Activated CD4-positive, alpha-beta T cell treated with anti-CD3 and anti-CD28 coated beads, Interleukin-2, amount 10 ng/mL, durations not matched to agents 7 days and 5 days (primary cell): ENCODE results near the gene NUDT8. TPM values are rescaled to one million over a fixed set of nuclear protein-coding genes. Genes with fewer than 3 reads are reported as not detected.
A peak's percentile ranks its signal among the peaks of the same experiment; 100 is the strongest.

Experiments
- CTCF ChIA-PET: fragments of 350-600 bp; sonication (Branson Sonifier 250); formaldehyde crosslinking; loops from one replicate; lab custom pipeline; 2021; ENCODE audit warnings: antibody characterized with exemption; lab: Charles Lee
- POLR2A ChIA-PET: fragments of 350-600 bp; sonication (Branson Sonifier 250); formaldehyde crosslinking; loops from one replicate; lab custom pipeline; 2021; ENCODE audit warnings: antibody characterized with exemption; lab: Charles Lee
- DNase-seq: peaks from one replicate; pipeline ENCODE4 v3.0.0-alpha.2; 2020
- H3K27ac Mint-ChIP-seq: one replicate; pipeline ENCODE4 v1.8.0; 2021; ENCODE audit warnings: mild to moderate bottlenecking, moderate library complexity, mixed read lengths
- H3K27me3 Mint-ChIP-seq: one replicate; pipeline ENCODE4 v1.8.0; 2021; ENCODE audit warnings: mixed read lengths
- H3K36me3 Mint-ChIP-seq: one replicate; pipeline ENCODE4 v1.8.0; 2021; ENCODE audit warnings: low read depth, mixed read lengths
- H3K4me1 Mint-ChIP-seq: one replicate; pipeline ENCODE4 v1.8.0; 2021; ENCODE audit warnings: mixed read lengths
- H3K4me3 Mint-ChIP-seq: one replicate; pipeline ENCODE4 v1.8.0; 2021; ENCODE audit warnings: mild to moderate bottlenecking, moderate library complexity, mixed read lengths
- H3K9me3 Mint-ChIP-seq: one replicate; pipeline ENCODE4 v1.8.0; 2021; ENCODE audit warnings: mixed read lengths
- total RNA-seq, 2 experiments: library from RNA; stranded (reverse); gene quantifications; one replicate each; pipeline ENCODE4 v1.2.3, GENCODE V29; 2021

Gene NUDT8
- total RNA-seq, 2 experiments from 2014 or later, result 7.3 to 8.8 TPM

DNA sequence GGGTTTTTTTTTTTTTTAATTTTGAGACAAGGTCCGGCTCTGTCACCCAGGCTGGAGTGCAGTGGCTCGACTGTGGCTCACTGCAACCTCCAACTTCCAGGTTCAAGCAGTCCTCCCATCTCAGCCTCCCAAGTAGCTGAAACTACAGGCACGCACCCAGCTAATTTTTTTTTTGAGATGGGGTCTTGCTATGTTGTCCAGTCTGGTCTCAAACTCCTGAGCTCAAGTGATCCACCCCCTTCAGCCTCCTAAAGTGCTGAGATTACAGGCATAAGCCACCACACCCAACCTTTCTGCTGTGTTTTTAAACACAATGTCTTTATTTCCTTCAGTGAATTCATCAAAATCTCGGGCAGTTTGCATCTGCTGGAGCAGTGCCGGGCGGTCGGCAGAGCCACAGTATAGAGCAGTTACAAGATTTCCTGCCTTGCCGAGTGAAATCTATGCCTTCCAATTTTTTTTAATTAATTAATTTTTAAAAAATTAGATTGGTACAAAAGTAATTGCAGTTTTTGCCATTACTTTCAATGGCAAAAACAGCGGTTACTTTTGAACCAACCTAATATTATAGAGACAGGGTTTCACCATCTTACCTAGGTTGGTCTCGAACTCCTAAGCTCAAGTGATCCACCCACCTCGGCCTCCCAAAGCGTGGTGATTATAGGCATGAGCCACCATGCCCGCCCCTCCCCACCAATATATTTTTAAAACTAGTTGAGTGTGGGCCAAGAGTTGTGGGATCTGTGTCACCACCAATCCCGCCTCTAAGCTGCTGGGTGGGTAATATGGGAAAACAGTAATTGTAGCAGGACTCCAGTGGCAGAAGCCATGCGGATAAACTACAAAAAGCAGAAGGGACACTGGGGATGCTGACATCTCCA is 23.5 kb upstream of the NUDT8 start:
- DNase-seq, result no peak
- Mint-ChIP-seq H3K4me3 (no peak overlapping the region), H3K27me3 (peaks cover 7% of the 10 kb centered on the region), H3K27ac (no peak overlapping the region), H3K36me3 (peaks cover 3% of the 10 kb centered on the region), H3K4me1 (peaks cover 27% of the 10 kb centered on the region), H3K9me3 (peaks cover 2% of the 10 kb centered on the region)
- ChIA-PET CTCF (interaction anchor here (0.6 kb wide), 1 partner anchor 62 kb away, joined by 3 read pairs; no protein-coding TSS in a partner anchor), POLR2A (no interaction called here)

DNA sequence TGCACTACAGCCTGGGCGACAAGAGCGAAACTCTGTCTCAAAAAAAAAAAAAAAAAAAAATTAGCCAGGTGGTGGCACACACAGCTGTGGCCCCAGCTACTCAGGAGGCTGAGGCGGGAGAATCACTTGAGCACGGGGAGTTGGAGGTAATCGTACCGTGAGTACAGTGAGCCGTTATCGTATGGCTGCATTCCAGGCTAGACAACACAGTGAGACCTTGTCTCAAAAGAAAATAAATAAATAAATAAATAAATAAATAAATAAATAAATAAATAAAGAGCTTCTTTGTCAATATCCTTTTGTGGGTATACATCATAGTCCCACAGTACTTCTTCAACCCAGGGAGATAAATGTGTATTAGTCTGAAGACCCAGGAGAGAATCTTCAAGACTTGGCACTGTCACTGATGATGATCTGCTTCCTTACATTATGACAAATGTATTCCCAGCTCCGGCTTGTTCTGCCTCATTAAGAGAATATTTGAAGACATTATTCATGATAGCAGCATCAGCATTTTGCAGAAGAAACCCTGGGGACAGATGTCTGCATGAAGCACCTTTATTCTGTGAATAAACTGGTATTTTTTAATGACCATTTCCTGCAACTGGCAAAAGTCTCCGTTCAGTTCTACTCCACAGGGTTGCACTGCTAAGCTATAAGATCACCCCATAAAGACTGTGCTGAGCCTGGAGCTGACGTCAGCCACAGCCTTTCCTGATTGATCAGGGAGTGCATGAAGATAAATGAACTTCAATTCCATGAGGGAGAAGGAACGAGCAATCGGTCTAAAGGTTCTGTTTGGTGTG is 22.4 kb upstream of the NUDT8 start:
- Mint-ChIP-seq H3K4me1 (peaks cover 32% of the 10 kb centered on the region), H3K27ac (no peak overlapping the region), H3K9me3 (peaks cover 2% of the 10 kb centered on the region), H3K36me3 (peaks cover 3% of the 10 kb centered on the region), H3K27me3 (peaks cover 7% of the 10 kb centered on the region), H3K4me3 (no peak overlapping the region)
- ChIA-PET CTCF (interaction anchor here (0.8 to 9.5 kb wide), 4 partner anchors 9 to 21 kb away, joined by 3 to 114 read pairs (median 5); partner anchors contain the start of gene NUDT8), POLR2A (no interaction called here)
- no peak for DNase-seq

DNA sequence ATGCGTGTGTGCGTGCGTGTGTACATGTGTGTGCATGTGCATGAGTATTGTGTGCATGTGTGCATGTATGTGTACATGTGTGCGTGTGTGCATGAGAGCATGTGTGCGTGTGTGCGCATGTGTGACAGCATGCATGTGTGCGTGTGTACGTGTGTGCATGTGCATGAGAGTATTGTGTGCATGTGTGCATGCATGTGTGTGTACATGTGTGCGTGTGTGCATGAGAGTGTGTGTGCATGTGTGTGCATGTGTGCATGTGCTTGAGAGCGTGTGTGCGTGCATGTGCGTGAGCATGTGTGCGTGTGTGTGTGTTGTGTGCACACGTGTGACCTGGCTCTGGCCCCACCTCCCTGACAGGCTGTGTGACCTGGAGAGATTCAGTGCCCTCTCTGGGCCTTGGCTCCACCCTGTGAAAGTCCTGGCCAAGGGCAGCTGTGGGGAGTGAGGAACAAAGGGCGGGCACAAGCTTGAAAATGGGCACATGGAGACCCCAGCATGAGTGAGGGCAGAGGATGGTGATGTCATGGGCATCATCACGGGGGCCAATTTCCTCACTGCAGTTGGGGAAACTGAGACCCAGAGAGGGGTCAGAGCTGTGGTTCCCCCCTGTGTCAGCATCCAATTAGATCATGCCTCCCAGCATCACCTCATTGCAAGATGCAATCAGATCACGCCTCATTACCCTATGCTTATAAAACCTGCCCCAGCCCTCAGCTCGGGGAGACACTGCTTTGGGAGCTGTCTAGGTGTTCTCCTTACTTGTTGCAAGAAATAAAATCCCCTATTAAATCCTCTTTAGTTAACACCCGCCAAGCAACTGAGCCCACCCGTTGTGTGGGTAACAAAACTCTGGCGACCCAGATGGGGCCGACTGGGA is 20.1 kb upstream of the NUDT8 start:
- DNase-seq, result no peak
- Mint-ChIP-seq H3K4me1 (peaks cover 46% of the 10 kb centered on the region), H3K4me3 (peak overlapping the region; percentile 81), H3K27me3 (peaks cover 9% of the 10 kb centered on the region), H3K36me3 (no peaks in the 10 kb centered on the region), H3K27ac (peak overlapping the region; percentile 94), H3K9me3 (peaks cover 2% of the 10 kb centered on the region)
- ChIA-PET POLR2A (no interaction called here), CTCF (interaction anchor here (0.6 to 9.5 kb wide), 4 partner anchors 11 to 650 kb away, joined by 3 to 114 read pairs (median 8); partner anchors contain the start of genes NUDT8 and TBX10)

DNA sequence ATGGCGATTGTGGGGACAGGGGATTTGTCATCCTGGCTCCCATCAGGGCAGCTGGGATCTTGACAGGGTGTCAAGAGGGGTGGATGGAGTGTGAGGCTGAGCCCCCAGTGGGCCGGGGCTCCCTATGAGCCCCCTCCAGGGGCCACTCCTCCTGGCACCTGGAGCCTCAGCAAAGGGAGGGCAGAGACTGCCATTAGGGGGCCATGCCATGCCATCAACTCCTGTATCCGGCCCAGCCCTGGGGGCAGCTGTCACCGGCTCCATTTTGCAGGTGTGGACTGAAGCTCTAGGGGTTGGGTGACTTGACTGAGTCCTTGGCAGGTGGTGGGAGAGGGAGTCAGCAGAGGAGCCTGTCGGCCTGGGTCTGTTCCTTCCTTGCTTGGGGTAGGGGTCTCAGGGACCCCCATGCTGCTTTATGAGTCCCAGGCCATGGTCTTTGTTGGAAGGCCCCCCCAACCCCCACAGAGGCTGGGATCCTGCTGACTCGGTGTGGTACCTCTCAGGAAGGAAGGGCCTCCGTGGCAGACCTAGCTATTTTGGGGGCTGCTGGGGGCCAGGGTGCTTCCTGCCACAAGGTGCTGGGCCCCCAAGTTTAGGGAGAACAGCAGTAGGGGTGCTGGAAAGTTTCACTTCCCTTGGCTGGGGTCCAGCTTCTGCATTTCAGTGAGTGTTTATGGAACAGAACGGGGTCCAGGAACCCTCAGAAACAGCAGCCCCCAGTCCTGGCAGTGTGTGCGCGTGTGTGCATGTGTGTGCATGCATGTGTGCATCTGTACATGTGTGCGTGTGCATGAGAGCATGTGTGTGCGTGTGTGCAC is 19.3 kb upstream of the NUDT8 start:
- peaks cover 9% of the 10 kb centered on the region for H3K27me3 Mint-ChIP-seq
- H3K4me1 Mint-ChIP-seq, result peaks cover 48% of the 10 kb centered on the region
- H3K4me3 Mint-ChIP-seq, result no peak overlapping the region
- H3K36me3 Mint-ChIP-seq, result no peaks in the 10 kb centered on the region
- POLR2A ChIA-PET, result no interaction called here
- no peak overlapping the region for H3K27ac Mint-ChIP-seq
- no peak for DNase-seq
- CTCF ChIA-PET, result interaction anchor here (0.7 to 9.5 kb wide), 5 partner anchors 10 to 69 kb away, joined by 3 to 114 read pairs (median 4); partner anchors contain the start of genes NUDT8 and TBX10
- H3K9me3 Mint-ChIP-seq, result peaks cover 3% of the 10 kb centered on the region

DNA sequence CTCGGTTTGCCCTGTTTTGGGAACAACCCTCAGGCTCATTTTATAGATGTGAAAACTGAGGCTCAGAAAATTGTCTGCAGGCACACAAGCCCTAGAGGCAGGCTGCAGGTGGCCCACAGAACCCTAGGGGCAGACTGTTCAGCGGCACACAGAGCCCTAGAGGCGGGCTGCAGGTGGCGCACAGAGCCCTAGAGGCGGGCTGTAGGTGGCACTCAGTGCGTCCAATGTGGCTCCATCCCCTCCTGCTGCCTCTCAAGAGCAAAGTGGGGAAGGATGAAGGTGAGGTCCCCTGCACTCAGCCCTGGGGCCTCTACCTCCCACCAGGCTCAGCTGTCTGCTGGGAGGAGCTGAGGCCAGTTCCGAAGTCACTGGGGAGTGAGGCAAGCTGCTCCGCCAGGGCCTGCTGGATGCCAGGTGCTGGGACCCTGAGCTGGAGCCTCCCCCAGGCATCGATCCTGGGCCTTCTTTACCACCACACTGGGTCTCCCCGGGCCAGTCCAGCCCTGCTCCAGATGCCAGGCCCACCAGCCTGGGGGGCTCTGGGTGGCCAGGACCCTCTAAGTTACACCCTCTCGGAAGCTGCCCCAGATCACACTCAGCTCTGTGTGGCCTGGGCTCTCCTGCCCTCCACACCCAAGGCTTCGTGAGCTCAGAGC is 18.5 kb upstream of the NUDT8 start:
- DNase-seq, result peak; percentile 72
- Mint-ChIP-seq H3K27ac (no peak overlapping the region), H3K27me3 (peaks cover 9% of the 10 kb centered on the region), H3K36me3 (no peaks in the 10 kb centered on the region), H3K4me3 (no peak overlapping the region), H3K9me3 (peaks cover 5% of the 10 kb centered on the region), H3K4me1 (peaks cover 49% of the 10 kb centered on the region)
- CTCF ChIA-PET, result interaction anchor here (0.7 to 9.5 kb wide), 5 partner anchors 9 to 68 kb away, joined by 3 to 114 read pairs (median 4); partner anchors contain the start of genes NUDT8 and TBX10
- POLR2A ChIA-PET, result no interaction called here

DNA sequence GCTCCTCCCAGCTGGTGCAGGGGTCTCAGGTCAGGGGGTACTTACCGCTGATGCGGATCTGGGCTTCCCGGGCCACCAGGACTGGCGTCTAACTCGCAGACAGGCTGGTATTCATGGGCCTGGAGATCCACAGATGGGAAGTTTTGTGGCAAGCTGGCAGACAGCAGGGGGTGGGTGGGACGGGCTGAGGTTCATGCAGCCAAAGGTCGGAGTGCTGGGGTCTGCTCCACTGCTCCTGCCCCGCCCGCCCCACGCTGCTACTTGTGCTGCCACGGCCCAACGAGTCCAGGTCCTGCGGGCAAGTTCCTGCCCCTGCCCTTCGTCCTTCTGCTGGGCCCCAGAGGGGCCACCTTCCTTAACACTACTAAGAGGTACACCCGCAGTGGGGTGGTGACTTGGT is 17.7 kb upstream of the NUDT8 start:
- H3K9me3 Mint-ChIP-seq, result peaks cover 3% of the 10 kb centered on the region
- CTCF ChIA-PET, result interaction anchor here (1.2 to 9.5 kb wide), 3 partner anchors 9 to 291 kb away, joined by 3 to 114 read pairs (median 10); partner anchors contain the start of genes NUDT8 and TBX10
- H3K4me3 Mint-ChIP-seq, result no peak overlapping the region
- POLR2A ChIA-PET, result no interaction called here
- no peak for DNase-seq
- H3K36me3 Mint-ChIP-seq, result no peaks in the 10 kb centered on the region
- H3K27me3 Mint-ChIP-seq, result peaks cover 6% of the 10 kb centered on the region
- peak overlapping the region; percentile 13 for H3K27ac Mint-ChIP-seq
- peaks cover 49% of the 10 kb centered on the region for H3K4me1 Mint-ChIP-seq

DNA sequence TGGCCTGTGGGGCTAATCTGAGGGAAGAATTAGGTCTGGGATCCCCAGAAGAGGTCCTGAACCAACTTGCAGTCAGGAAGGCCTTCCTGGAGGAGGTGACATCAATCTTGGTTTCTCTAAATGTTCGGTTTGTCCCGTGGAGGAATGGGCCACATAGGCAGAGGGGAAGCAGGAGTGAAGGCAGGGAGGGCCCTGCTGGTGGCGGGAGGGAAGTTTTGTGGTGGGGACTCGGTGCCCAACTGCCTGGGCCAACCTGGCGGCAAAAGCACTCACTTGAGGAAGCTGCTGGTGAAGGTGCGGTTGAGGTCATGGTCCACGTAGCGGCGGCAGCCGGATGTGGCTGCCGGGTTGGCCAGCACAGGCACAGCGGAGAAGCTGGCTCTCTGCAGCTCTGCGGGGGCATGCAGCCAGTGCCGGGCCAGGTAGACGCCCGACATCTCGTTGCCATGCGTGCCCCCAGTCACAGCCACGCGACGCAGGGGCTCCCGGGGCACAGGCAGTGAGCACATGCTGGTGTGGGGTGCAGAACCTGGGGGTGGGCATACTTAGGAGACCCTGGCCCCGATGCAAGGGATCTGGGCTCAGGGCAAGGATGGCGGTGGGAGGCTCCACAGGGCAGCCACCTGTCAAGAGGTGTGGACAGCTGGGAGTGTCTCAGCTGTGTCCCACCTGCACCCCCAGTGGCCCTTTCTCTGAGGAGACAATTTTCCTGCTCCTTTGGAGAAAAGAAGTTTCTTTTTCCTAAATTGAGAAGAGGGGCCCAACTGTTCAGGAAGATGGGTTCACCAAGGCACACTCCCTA is 17.0 kb upstream of the NUDT8 start:
- peak; percentile 60 for DNase-seq
- H3K27me3 Mint-ChIP-seq, result peaks cover 5% of the 10 kb centered on the region
- ChIA-PET POLR2A (interaction anchor here (0.6 kb wide), 1 partner anchor 63 kb away, joined by 3 read pairs; the partner anchor contains the start of gene GSTP1), CTCF (interaction anchor here (1.1 to 9.5 kb wide), 3 partner anchors 14 to 291 kb away, joined by 3 to 114 read pairs (median 3); partner anchors contain the start of gene NUDT8)
- peak overlapping the region; percentile 61 for H3K27ac Mint-ChIP-seq
- H3K36me3 Mint-ChIP-seq, result no peaks in the 10 kb centered on the region
- peak overlapping the region; percentile 8 for H3K4me3 Mint-ChIP-seq
- peaks cover 3% of the 10 kb centered on the region for H3K9me3 Mint-ChIP-seq
- H3K4me1 Mint-ChIP-seq, result peaks cover 49% of the 10 kb centered on the region

DNA sequence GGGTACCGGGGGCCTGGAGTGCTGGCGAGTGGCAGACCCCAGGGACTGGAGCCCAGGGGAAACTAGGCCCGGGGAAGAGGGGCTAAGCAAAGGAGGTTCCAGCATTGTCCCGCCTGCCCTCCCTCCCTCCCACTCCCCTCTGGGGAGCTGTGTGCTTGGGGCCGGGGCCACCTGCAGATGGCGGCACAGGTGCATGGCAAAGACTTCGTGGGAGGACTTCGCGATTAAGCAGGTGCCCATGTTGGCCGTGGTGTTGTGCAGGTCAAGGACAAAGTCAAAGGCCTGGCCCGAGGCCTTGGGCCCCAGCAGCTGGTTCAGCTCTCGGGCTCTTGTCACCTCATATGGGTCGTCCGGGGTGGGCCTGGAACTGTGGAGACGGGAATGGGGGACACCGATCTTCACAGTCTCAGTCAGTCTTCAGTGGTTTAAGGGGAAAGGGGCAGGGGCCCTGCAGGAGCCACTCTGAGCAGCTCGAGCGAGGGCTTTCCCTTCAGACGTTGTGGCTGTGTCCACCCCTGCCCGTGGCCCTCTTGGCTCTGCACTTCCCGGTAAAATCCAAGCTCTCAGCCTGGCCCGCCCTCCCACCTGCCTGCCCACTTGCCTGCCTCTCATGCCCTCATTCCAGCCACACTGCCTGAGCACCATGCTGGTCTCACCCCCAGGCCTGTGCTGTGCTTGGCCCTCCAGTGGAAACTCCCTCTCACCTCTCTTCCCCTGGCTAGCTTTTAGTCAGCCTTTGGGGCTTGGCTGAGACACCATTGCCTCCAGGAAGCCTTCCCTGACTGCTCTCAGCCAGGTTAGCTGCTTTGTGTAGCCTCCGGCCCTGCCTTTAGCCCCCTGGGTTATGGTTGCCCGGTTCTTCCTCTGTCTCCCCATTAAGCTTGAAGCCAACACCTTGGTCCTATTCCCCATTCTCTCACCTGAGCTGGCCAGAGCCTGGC is 16.1 kb upstream of the NUDT8 start:
- H3K36me3 Mint-ChIP-seq, result no peaks in the 10 kb centered on the region
- ChIA-PET CTCF (interaction anchor here (0.6 to 9.5 kb wide), 3 partner anchors 13 to 121 kb away, joined by 3 to 114 read pairs (median 4); partner anchors contain the start of gene NUDT8), POLR2A (interaction anchor here (0.6 kb wide), 1 partner anchor 62 kb away, joined by 3 read pairs; the partner anchor contains the start of gene GSTP1)
- peaks cover 5% of the 10 kb centered on the region for H3K27me3 Mint-ChIP-seq
- DNase-seq, result no peak
- H3K9me3 Mint-ChIP-seq, result peaks cover 3% of the 10 kb centered on the region
- H3K4me3 Mint-ChIP-seq, result no peak overlapping the region
- peaks cover 49% of the 10 kb centered on the region for H3K4me1 Mint-ChIP-seq
- peak overlapping the region; percentile 61 for H3K27ac Mint-ChIP-seq
